ENCODE results near the gene ADH7.

ADH7 gene

DNA sequence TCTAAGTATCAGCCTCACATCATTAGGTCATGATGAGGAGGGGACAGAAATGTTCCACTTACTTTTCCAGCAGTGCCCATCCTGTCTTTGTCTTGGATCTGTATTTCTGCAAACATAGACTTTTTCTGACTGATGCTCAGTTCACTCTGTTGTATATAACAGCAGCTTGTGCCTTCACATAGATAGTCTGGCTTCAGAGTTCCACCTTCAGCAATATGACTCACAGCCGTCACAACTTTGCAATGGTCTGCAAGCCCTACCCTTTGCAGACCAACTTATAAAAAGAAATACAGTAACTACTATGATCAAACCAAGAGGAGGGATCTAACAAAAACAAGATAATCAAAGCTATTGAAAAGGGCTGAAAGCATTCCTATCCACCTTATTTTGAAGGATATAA, at the start of gene ADH7:
Gene ADH7, minus strand, starts transcription at position 189 of the 400 bp plus-strand sequence. Its CDS starts 109 bp downstream, at position 80.
- DNase-seq (ENCODE audit: low read depth, low spot score) = no peak
- in situ Hi-C loops (cut with HindIII; ENCODE audit: low sequenced_read_pairs) = no loop called here
- TF ChIP-seq CTCF (IDR thresholded peaks at IDR 0.05; ENCODE audit: low read depth, low read length) = no peak
- no peak within 1 kb of the TSS for H3K4me3 ChIP-seq (ENCODE audit: low read depth, low read length)

- DNase-seq (ENCODE audit: low read depth, low spot score) = no peak
- TF ChIP-seq CTCF (IDR thresholded peaks at IDR 0.05; ENCODE audit: low read depth, low read length) = no peak
- in situ Hi-C loops (cut with HindIII; ENCODE audit: low sequenced_read_pairs) = no loop called here
- no peak overlapping the region for H3K4me3 ChIP-seq (ENCODE audit: low read depth, low read length)
Observed at GRCh38 chr4:99483636-99484035, 48.5 kb upstream of the ADH7 start.

- in situ Hi-C loops (cut with HindIII; ENCODE audit: low sequenced_read_pairs) = no loop called here
- DNase-seq (ENCODE audit: low read depth, low spot score) = peak; percentile 48
- no peak overlapping the region for H3K4me3 ChIP-seq (ENCODE audit: low read depth, low read length)
- no peak for TF ChIP-seq CTCF (IDR thresholded peaks at IDR 0.05; ENCODE audit: low read depth, low read length)
Observed at GRCh38 chr4:99473131-99473530, 38.0 kb upstream of the ADH7 start.

DNA sequence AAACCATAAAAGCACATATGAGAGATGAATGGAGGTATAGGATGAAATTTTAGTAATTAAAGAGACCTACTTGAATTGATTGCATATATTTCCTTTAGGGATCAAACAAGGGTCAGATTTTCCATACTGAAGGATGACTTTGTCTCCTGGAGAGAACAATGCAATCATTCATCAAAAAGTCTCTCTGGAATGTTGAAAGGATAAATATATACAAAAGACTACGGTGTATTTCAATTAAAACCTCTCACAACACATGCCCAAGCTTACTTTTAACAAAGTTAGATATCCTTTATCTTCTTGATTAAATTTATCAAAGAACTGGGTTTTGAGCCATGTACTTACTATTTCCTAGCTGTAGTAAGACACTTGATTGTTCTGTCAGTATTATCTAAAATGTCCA, 36.8 kb upstream of the ADH7 start:
- DNase-seq (ENCODE audit: low read depth, low spot score) = no peak
- in situ Hi-C loops (cut with HindIII; ENCODE audit: low sequenced_read_pairs) = no loop called here

DNA sequence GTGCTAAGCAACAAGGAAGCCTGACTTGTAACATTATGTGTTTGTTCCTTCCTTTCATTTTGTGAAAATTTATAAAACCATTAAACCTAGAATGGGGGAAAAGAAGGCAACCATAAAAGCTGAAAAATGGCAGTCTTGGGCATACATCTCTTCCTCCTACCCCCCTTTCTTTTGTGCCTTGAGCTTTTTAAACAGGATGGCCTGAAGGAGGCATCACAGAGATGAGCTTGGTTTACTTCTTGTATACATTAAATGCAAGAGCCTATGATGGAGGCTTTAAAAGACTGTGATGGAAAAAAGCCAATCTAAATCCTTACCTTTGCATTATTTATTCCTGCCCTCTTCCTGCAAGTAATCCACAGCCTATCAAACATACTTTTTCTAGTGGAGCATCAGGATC, 36.2 kb upstream of the ADH7 start:
- in situ Hi-C loops (cut with HindIII; ENCODE audit: low sequenced_read_pairs) = no loop called here
- DNase-seq (ENCODE audit: low read depth, low spot score) = no peak
- no peak for TF ChIP-seq CTCF (IDR thresholded peaks at IDR 0.05; ENCODE audit: low read depth, low read length)

More for the DNA sequence above, 36.8 kb upstream of the ADH7 start:
- no peak overlapping the region for H3K4me3 ChIP-seq (ENCODE audit: low read depth, low read length)
- no peak for TF ChIP-seq CTCF (IDR thresholded peaks at IDR 0.05; ENCODE audit: low read depth, low read length)

DNA sequence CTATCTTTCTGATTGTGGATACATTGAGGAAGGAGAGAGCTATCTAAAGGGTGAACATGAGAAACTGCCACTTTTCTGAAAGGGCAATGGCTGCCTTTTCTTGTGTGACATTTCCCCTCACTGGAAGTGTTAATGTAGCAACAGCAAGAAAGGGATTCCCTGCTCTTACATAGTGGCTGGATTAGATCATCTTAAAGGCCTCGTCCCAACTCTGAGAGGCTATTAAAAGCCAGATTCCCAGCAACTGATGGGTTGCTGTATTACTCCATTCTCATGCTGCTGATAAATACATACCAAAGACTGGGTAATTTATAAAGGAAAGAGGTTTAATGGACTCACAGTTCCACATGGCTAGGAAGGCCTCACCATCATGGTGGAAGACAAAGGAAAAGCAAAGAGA, 33.7 kb upstream of the ADH7 start:
- no peak for DNase-seq (ENCODE audit: low read depth, low spot score)
- H3K4me3 ChIP-seq (ENCODE audit: low read depth, low read length) = no peak overlapping the region
- TF ChIP-seq CTCF (IDR thresholded peaks at IDR 0.05; ENCODE audit: low read depth, low read length) = no peak
- in situ Hi-C loops (cut with HindIII; ENCODE audit: low sequenced_read_pairs) = no loop called here

More for the DNA sequence above, 36.2 kb upstream of the ADH7 start:
- no peak overlapping the region for H3K4me3 ChIP-seq (ENCODE audit: low read depth, low read length)

GRCh38 chr4:99467887-99468286, 32.7 kb upstream of the ADH7 start:
- no peak for DNase-seq (ENCODE audit: low read depth, low spot score)
- no peak for TF ChIP-seq CTCF (IDR thresholded peaks at IDR 0.05; ENCODE audit: low read depth, low read length)
- in situ Hi-C loops (cut with HindIII; ENCODE audit: low sequenced_read_pairs) = no loop called here

More at GRCh38 chr4:99467887-99468286, 32.7 kb upstream of the ADH7 start:
- H3K4me3 ChIP-seq (ENCODE audit: low read depth, low read length) = no peak overlapping the region
